Astrocyte of the spinal cord (primary cell): Measurements from ENCODE around the gene MRPL33.

Experiments
- DNase-seq: peaks from one replicate; pipeline ENCODE4 v3.0.0; 2011; ENCODE audit warnings: low read depth, low spot score
- H3K4me3 ChIP-seq: 2 replicates; pipeline ENCODE4 v1.5.1; 2011; ENCODE audit warnings: low read depth, mild to moderate bottlenecking, low read length, moderate library complexity
- CTCF ChIP-seq: IDR thresholded peaks from 2 replicates; pipeline ENCODE4 v1.5.1; 2012; ENCODE audit warnings: low read depth, mild to moderate bottlenecking, low read length, inconsistent platforms
- in situ Hi-C: cut with HindIII; loops from 2 replicates; pipeline ENCODE4 v1.10.0; 2017; ENCODE audit warnings: low sequenced_read_pairs

Gene MRPL33

GRCh38 chr2:27828305-27828704, 56.8 kb downstream of the MRPL33 start:
- in situ Hi-C loops, result no loop called here
- DNase-seq, result no peak
- no peak overlapping the region for H3K4me3 ChIP-seq
- no peak for TF ChIP-seq CTCF
